BE2C (cell line): ENCODE results near the gene IL6ST.

Source experiments
- DNase-seq: peaks from one replicate; pipeline ENCODE4 v3.0.0-alpha.2; 2020
- H3K27me3 ChIP-seq: fragments of 250-450 bp; sonication (Bioruptor Pico); 2 replicates; pipeline ENCODE4 v1.5.1; 2020; ENCODE audit warnings: mild to moderate bottlenecking
- H3K36me3 ChIP-seq: fragments of 250-450 bp; sonication (Bioruptor Pico); 2 replicates; pipeline ENCODE4 v1.5.1; 2020; ENCODE audit warnings: mild to moderate bottlenecking
- H3K4me1 ChIP-seq: fragments of 250-450 bp; sonication (Bioruptor Pico); 2 replicates; pipeline ENCODE4 v1.5.1; 2020
- H3K4me3 ChIP-seq: 2 replicates; pipeline ENCODE4 v1.5.1; 2011; ENCODE audit warnings: low read depth, low read length
- H3K9me3 ChIP-seq: fragments of 250-450 bp; sonication (Bioruptor Pico); 2 replicates; pipeline ENCODE4 v1.5.1; 2020
- TF ChIP-seq, protein P1 (sequence below): IDR thresholded peaks from 2 replicates; pipeline ENCODE4 v1.5.1; 2012; ENCODE audit warnings: mild to moderate bottlenecking, low read depth, low read length

The IL6ST gene

DNA sequence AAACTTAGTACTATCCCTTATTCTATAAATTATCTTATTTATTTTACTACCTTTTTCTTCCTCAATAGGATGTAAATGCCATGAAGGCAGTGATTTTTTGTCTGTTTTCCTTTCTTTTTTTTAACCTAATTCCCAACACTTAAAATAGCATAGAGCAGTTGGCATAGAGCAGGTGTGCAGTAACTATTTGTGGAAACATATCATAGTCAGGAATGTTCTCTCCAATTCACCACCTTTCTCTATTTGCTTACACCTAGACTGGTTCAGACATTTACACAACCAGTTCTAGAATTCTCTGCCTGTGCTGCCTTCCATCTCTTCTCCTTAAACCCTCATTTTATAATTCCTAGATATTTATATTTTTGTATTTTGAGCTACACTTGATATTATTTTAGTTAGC is 94.0 kb downstream of the IL6ST start:
- no peaks in the 10 kb centered on the region for H3K4me1 ChIP-seq
- H3K36me3 ChIP-seq: no peaks in the 10 kb centered on the region
- no peaks in the 10 kb centered on the region for H3K9me3 ChIP-seq
- DNase-seq: no peak
- H3K27me3 ChIP-seq: no peaks in the 10 kb centered on the region
- TF ChIP-seq, protein P1, sequence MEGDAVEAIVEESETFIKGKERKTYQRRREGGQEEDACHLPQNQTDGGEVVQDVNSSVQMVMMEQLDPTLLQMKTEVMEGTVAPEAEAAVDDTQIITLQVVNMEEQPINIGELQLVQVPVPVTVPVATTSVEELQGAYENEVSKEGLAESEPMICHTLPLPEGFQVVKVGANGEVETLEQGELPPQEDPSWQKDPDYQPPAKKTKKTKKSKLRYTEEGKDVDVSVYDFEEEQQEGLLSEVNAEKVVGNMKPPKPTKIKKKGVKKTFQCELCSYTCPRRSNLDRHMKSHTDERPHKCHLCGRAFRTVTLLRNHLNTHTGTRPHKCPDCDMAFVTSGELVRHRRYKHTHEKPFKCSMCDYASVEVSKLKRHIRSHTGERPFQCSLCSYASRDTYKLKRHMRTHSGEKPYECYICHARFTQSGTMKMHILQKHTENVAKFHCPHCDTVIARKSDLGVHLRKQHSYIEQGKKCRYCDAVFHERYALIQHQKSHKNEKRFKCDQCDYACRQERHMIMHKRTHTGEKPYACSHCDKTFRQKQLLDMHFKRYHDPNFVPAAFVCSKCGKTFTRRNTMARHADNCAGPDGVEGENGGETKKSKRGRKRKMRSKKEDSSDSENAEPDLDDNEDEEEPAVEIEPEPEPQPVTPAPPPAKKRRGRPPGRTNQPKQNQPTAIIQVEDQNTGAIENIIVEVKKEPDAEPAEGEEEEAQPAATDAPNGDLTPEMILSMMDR: no peak
- no peak overlapping the region for H3K4me3 ChIP-seq

- no peaks in the 10 kb centered on the region for H3K27me3 ChIP-seq
- no peaks in the 10 kb centered on the region for H3K4me1 ChIP-seq
- TF ChIP-seq, protein P1: no peak
- no peaks in the 10 kb centered on the region for H3K36me3 ChIP-seq
- DNase-seq: no peak
- H3K9me3 ChIP-seq: no peaks in the 10 kb centered on the region
- H3K4me3 ChIP-seq: no peak overlapping the region
These were observed 94.7 kb downstream of the IL6ST start for GRCh38 chr5:55900068-55900467.

DNA sequence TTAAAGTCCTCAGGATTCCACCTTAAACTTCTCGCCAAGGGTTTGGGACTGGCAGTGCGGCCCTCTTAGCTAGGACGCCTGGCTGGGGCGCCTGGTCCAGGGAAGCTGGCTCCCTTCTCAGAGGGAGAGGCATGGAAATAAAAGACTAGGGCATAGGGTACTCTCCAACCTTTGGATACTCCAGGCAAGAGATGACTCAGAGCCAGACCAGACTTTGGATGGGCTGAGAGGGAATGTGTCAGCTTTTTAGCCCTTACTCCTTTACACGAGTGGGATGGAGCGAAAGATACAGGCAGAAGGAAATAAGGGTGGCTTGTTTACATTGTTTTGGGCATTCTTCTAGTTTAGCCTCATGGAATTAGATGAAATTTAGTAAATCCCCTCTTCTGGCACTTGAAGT is 95.4 kb downstream of the IL6ST start:
- DNase-seq: no peak
- no peaks in the 10 kb centered on the region for H3K4me1 ChIP-seq
- no peak overlapping the region for H3K4me3 ChIP-seq
- TF ChIP-seq, protein P1: no peak
- no peaks in the 10 kb centered on the region for H3K36me3 ChIP-seq
- no peaks in the 10 kb centered on the region for H3K27me3 ChIP-seq
- H3K9me3 ChIP-seq: no peaks in the 10 kb centered on the region

DNA sequence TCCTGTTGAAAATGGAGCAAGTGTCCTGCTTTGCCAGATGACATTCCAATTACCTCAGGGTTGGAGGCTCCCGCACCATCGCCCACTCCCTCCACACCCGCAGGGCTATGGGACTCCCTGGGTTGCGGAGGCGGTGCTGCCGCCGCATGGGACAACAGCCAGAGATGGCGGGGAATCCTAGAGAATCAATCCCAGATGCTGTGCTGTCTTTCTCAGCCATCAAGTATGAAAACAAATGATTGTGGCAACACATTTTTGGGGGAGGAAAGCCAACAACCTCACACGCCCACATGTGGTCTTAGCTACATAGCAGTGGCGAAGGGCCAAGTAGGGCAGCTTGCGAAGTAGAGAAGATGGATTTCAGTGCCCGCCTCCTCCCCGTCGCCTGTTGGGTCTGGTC is 96.9 kb downstream of the IL6ST start:
- TF ChIP-seq, protein P1: no peak
- Histone ChIP-seq H3K9me3 (no peaks in the 10 kb centered on the region), H3K4me1 (no peaks in the 10 kb centered on the region), H3K4me3 (peak overlapping the region; percentile 39), H3K27me3 (no peaks in the 10 kb centered on the region), H3K36me3 (no peaks in the 10 kb centered on the region)
- peak; percentile 27 for DNase-seq

DNA sequence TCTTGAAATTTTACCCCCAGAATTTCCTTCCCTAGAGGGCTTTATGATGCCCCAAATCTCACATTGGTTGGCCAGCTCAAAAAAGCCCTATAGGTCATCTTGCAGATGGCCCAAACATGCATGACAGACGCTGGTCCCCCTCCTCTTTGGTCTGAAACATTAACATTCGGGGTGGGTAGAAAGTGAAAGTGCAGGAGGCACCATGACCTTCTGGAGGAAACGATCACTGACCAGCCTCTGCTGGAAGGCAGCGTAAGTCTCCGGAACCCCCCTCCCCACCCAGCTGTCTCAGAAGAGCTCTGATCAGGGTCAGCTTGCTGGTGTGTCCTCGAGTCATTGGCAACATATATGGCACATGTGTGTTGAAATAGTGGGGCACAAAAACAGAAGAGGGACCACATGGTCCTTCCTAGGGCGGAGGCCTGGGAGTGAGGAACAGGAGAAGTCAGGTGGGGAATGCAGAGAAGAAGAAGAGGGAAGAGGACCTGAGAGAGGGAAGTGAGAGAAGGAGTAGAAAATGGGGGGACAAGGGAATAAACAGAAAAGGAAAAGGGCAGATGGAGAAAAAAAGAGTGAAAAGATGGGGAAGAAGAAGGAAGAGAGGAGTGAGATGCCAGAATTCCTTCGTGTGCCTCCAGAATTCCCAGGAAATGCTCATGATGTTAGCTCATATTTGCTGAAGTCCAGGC is 97.4 kb downstream of the IL6ST start:
- peak overlapping the region; percentile 39 for H3K4me3 ChIP-seq
- TF ChIP-seq, protein P1: no peak
- no peaks in the 10 kb centered on the region for H3K27me3 ChIP-seq
- no peak for DNase-seq
- H3K4me1 ChIP-seq: no peaks in the 10 kb centered on the region
- no peaks in the 10 kb centered on the region for H3K36me3 ChIP-seq
- no peaks in the 10 kb centered on the region for H3K9me3 ChIP-seq

DNA sequence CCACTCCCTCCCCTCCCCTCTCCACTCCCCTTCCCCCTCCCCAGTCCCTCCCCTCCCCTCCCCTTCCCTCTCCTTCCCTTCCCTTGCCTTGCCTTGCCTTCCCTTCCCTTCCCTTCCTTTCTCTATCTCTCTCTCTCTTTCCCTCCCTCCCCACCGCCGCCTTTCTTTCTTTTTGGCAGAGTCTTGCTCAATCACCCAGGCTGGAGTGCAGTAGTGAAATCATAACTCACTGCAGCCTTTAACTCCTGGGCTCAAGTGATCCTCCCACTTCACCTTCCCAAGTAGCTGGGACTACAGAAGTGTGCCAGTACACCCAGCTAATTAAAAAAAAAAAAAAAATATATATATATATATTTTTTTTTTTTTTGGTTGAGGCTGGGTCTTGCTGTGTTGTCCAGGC is 98.1 kb downstream of the IL6ST start:
- no peaks in the 10 kb centered on the region for H3K9me3 ChIP-seq
- DNase-seq: no peak
- no peaks in the 10 kb centered on the region for H3K36me3 ChIP-seq
- TF ChIP-seq, protein P1: no peak
- no peaks in the 10 kb centered on the region for H3K4me1 ChIP-seq
- no peaks in the 10 kb centered on the region for H3K27me3 ChIP-seq
- H3K4me3 ChIP-seq: no peak overlapping the region
